ENCODE results near the gene CA12.
"Not testable (repeated sequence)": the region's sequence is repeated elsewhere in the genome, so short reads cannot be mapped to it uniquely, and the experiment has no call there.

CA12 gene

DNA sequence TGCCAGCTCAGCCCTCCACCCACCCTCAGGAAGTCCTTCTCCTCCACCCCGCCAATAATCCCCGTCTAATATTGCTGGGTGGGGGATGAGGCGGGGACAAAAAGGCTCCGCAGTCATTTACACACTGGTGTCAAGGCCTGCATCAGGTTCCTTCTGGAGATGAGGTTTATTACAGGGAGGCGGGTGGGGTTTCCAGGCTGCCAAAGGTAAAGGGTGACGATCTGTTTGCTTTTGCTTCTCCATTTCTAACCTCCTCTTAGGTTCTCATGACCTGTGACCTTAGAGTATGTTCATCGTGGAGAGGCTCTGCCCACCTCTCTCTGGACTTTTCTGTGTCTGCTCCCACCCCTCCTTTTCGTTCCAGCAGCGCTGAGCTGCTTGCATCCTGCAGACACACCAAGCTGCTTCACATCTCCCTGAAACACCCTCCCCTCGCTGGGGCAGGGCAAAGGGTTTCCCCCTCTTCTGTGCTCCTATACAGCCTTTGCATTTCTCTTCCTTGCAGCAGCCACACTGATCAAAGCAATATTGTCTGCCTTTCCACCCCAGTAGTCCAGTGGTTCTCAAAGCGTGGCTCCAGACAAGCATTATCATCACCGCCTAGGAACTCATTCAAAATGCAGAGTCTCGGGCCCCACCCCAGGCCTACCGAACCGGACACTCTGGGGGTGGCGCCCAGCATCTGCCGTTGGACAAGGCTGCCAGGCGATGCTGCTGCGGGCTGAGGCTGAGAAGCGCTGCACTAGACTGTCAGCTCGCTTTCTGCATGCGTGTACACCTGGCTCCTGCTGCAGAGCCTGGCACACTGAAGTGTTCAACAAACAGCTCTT is 26.6 kb downstream of the CA12 start:
- DNase-seq, result no peak

DNA sequence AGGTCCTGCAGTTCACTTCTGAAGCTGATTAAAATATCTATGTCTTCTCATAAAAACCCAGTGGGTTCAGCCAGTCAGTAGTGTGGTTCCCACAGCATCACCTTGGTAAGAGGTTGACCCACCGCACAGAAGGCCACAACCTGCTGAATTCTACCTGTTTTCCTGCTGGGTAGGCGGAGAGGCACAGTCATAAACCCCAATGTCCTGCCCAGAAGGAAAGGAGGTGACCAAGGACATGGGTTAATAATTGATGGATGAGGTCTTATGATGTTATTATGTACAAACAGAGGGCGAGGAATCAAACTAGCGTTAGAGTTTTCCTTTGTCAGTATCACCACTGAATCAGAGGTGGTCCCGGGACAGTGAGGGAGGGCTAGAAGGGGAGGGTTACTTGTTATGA is 27.8 kb downstream of the CA12 start:
- no peak for DNase-seq

DNA sequence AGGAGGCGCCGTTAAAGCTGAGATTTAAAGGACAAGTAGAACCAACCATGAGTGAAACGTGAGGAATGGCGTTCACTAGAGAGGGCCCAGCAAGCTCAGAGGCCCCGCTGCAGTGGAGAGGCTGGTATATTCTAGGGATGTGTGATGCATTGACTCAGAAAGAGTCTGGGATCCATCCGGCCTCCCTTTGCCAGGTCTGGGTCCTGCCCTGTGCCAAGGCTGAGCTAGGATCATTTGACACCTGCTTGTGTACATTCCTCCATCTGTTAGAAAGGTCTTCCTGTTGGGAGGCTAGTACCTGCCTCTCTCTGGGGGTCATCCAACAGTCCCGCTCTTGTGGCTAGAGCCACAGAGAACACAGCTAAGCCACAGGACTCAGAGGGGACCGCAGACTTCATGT is 28.4 kb downstream of the CA12 start:
- DNase-seq, result no peak

DNA sequence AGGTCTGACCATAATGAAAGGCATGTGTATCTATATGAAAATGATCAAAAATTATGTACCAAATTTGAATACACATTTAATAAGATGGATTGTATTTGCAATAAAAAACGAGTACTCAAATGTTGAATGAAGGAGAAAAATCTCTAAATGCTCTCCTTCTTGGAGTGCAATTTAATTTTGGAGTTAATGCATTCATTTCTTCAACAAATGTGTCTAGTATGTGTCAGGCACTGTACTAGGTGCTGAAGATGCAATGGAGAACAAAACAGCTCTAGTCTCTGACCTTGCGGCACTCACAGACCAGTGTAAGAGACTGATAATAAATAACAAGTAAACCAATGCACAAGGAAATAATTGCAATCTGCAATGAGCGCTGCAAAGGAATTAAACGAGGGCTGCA is 28.8 kb downstream of the CA12 start:
- no peak for DNase-seq

DNA sequence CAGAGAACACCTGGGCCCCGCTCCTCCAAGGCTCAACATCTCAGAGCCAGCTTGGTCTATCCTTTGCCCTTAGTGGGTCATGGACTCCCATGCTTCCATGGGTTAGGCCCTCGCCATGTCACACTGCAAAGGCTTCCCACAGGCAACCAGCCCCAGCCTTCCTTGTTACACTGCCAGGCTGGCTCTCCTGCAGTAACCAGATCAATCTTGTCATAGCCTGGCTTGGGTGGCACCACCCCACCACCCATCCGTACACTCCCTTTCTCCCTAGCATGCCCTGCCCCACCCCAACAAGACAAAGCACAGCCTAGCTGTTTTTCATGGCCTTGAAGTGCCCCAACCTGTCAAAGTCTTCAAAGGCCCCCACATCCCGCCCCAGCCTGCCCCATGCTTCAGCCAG is 30.5 kb downstream of the CA12 start:
- no peak for DNase-seq

DNA sequence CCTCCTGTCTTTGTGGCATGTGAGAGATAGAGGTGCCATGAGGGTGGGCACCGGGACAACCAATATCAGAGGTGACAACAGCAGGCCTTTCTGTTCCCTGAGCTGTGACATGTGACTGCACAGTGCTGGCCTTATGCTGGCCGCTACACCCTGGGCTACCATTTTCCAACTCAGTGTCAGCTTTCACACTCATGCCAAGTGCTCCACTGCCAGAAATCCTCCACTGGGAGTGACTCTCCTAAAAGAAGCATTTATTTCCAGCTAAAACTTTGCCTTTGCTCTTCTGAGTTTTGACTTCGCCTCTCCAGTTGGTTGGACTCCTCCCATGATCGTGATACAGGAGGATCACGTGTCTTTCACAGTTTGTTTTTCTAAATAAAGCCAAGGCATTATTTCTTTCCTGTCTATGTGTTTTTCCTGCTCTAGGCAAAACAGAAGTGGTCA is 31.4 kb downstream of the CA12 start:
- no peak for DNase-seq

DNA sequence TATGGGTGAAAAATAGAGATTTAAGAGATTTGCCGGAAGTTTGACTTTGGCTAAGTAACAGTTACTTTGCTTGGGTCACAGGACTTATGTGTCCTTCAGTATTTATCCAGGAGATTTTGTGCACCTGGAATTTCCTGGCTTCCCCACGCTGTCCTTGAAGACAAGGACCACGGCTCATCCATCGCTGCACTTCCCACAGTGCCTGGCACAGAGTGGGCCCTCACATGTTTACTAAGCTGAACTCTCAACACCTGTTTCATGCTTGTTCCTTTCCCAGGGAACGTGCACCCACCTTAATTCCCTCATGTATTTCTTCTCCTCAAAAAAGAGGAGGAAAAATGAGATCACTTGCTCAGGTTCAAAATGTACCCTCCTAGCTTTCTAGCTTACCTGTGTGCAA is 32.0 kb downstream of the CA12 start:
- DNase-seq, result no peak

DNA sequence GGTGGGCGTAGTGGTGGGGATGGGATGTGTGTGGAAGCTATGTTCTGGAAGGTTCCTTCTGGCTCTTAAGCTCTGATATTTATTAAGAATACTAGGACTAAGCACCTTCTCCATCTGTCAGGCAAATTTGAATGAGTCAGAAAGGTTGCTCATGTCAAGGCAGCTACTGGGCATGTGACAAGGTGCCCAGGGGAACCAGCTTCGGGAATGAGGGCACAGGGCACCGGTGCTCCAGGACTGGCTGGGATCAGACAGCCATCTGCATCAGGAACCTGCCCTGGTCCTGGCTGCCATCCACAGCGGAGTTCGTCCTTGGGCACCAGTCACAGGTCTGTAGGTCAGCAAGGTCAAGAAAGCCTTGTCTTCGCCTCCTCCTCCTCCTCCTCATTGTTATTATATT is 32.5 kb downstream of the CA12 start:
- DNase-seq, result no peak

DNA sequence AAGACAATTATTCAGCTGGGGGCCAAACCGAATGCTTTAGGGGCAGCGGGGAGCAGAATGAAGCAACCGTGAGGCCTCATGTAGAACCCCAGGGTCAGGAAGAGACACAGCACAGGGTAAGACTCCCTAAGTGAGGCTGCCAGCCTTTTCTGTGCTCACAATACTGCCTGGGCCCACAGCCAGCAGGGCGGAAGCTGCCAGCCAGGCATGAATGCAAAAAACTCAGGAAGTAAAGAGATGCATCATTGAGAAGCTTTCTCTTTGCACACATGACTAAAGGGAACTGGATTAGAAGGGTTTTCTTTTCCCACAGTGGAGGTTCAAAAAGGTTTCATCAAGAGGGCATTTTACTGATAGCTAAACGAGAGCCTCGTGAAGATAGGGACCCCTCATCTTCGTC is 33.3 kb downstream of the CA12 start:
- peak; percentile 33 for DNase-seq

DNA sequence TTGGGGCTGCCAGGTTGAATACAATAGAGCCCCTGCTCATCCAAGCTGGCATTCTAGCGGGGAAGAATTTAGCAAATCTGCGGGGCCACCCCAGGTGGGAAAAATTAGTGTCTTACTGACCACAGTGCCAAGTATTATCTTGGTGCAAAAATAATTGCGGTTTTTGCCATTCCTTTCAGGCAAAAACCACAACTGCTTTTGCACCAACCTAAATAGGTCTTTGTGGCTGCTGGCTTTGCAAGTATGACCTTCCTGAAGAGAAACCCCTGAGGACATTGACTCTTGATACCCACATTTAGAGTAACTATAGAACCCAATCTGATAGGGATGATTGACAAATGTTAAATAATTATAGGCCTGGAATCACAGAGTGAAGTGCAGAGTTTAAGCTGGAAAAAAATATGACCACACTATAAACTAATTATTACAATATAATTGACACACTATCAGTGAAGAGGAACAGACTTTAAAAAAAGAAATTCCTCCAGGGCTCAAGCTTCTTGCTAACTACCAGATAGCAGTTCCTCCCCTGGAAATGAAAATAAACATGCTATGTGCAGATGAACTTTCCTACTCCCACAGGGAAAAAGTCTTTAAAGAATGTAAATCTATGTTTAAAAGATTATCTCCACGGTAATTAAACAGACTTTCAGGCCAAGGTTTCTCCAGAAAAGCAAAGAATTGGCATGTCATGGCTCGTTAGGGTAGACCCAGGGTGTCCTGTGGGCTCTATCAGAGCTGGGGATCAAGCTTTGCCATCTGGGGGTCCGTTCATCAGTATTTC is 34.4 kb downstream of the CA12 start:
- no peak for DNase-seq

DNA sequence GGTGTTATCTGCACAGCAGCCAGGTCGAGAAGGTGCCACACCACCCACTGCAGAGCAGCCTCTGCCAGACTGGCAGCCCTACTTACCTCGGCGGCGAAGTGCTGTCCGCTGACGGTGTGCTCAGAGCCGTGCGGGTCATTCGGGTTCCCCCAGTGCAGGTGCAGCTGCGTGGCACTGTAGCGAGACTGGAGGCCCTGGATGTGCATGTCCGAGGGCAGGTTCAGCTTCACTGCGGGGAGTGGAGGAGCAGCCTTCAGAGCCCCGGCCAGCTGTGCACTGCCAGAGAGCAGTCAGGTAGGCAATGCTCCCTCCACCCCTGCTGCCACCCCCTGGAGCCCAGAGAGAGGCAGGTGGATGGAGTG is 36.3 kb downstream of the CA12 start:
- DNase-seq, result no peak

DNA sequence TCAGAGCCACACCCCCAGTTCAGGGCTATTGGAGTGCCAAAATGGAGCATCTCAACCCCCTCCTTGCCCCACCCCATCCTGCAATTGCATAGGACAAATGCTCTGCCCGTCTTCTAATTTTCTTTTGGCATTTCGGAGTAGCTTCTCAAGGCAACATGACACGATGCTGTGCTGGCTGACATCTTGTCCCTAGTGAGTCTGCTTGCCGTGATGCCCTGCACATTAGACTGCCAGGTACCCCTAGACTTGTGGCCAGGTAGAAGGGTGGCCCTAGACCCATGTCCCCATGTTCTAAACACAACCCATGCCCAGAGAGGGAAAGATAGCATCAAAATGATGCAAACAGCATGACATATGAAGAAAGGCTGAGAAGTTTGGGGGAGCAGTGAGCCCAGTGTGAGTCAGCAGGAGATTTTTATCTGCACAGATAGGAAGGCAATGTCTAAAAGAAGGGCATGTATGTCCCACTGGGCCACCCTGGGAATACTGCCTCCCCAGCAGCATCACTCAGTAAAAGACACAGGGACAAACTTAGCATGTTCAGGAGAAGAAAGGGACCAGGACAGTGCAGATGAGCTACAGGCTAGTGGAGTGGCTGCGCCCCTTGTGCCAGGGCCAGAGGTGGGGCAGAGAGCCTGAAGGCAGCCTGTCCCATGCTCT is 36.8 kb downstream of the CA12 start:
- no peak for DNase-seq

DNA sequence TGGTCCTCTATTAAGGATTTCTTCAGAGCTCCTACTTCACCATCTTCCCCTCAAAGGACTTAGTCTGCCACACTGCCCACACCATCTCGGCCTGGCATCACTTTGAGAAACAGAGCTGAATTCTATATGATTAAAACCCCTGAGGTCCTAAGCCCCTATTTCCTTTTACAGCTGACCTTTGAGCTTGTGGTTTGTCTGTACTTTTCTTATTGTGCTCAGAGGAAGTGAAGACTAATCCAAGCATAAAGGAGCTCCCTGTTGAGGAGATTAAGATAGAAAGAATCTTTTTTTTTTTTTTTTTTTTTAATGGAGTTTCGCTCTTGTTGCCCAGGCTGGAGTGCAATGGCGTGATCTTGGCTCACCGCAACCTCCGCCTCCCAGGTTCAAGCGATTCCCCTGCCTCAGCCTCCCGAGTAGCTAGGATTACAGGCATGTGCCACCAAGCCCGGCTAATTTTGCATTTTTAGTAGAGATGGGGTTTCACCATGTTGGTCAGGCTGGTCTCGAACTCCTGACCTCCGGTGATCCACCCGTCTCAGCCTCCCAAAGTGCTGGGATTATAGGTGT is 38.6 kb downstream of the CA12 start:
- DNase-seq, result not testable (repeated sequence)

DNA sequence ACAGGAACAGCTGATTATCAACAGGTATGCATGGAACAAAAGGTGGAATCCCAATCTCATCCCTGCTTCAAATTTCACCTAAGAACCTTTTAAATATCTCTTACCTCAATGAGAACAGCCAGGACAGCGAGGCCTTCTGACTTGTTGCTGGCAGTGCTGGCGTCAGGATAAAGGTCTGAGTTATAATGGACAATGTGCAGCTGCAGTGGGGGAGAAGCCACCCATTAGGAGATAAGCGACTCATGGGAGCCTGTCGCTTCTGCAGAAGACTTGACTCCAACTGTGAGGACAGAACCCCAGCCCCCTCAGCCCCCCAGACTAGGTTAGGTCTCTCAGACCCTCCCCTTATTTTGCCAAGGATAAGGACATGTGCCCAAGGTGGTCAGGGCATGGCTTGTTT is 39.7 kb downstream of the CA12 start:
- DNase-seq, result no peak

DNA sequence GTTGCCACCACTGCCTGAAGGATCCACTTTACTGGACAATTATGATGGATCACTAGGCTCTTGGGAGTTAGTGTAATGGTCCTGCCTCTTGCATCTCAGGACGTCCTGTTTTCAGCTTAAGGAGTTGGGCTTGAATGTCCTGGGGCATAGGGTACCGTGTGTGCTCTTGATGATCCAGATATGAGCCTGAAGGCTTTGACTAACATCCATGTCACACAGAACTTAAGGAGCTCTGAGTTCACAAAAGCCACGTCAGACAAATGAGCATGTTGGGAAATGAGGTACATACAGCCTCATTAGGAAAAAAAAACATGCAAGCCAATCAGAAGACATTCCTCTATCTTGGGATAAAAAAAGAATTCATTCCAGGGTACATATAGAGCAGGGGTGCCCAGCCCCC is 40.8 kb downstream of the CA12 start:
- peak; percentile 41 for DNase-seq

DNA sequence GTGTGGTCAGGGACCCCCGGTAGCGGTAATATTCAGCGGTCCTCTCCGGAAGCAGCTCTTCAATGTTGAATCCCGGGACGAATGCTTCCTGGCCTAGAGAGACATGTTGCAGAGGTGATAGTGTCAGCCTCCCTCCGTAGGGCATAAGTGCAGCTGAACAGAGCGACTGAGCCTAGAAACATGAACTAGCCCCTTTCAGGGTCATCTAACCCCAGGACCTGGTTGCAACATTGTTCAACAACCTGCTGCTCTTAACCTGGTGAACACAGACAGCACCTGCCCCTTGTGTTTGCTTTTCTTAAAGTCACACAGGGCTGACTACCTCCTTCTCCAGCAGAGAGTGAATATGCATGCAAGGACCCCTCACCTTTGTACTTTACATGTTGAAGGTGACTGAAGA is 41.3 kb downstream of the CA12 start:
- DNase-seq, result no peak

DNA sequence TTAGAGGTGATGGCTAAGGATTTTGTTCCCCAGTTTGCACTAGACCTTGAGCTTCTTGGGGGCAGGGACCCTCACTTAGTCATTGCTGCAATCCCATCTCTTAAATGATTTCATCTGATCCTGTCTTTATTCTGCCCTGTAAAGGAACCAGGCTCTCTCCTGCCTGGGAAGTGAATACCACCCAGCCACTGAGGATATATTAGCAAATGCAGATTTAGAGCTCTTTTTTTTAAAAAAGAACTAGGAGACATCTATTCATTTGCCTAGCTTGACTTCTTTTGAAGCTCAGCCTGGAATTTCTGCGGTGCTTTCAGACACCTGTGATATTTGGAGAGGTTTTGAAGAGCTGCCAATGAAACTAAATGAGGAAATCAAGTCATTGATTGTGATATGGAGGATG is 41.8 kb downstream of the CA12 start:
- no peak for DNase-seq

DNA sequence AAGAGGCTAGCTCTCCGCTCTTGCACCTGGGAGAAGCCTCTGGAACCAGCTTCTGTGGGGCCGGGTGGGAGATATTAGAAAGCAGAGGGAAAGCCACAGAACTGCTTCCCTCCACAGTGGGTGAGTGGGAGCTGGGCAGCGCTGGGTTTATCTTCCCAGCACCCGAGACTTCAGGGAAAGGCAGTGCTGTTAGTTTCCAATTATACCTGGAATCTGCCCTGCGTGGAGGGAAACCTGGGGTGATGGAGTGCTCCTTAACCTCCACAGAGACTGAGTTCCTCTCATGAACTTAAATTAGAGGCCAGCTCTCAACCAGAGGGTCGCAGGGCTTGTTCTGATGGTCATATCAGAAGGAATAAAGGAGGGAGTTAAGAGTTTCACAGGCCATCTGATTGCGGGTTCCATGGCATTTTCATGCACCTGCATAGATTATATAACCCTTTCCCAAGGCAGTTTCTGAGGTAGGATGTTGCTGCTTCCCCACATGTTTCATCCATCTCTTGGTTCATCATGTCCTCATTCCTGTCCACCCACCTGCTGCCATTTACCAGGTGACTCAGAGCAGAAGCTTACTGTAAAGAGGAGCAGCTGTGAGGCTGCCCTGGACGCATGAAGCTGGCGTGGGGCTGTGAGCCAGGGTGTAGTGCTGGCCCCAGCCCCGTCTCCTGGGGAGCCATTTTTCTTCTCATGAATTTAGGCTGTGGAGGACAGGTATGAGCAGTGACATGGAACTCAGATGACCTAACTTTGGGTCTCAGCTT is 42.5 kb downstream of the CA12 start:
- no peak for DNase-seq

DNA sequence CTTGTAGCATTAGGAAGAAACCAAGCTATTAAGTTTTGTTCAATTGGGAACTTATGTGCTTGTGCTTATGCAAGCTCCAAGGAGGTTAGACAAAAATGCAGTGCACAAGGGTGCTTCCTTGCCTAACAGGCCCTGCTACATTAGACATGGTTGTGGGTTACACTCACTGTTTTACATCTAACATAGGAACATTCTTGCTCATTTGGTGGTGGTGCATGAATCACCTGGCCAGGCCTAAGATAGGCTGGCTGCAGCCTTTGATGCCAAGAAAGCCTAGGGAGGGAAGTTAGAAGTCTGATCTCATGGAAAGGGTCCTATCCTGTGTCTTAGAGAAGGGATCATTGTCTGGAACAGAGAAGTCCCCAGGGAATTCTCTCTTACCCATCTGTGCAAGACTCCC is 43.5 kb downstream of the CA12 start:
- DNase-seq, result no peak

DNA sequence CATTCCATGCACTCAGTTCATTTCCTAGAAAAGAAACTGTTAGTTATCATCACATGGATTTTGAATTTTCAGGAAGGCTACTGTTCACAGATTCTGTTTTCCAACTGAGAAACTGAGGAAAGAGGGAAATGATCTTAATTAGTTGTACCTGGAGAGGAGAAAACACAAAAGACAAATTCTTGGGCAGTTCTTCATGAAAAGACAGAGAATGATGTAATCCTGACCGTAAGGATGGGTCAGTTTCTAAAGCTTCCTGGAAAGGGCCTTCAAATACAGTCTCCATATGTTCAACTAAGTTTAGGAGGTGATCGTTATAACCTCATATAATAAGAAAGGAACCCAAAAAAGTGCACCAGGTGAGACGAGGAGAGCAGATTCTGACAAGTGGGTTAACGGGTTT is 44.6 kb downstream of the CA12 start:
- no peak for DNase-seq

DNA sequence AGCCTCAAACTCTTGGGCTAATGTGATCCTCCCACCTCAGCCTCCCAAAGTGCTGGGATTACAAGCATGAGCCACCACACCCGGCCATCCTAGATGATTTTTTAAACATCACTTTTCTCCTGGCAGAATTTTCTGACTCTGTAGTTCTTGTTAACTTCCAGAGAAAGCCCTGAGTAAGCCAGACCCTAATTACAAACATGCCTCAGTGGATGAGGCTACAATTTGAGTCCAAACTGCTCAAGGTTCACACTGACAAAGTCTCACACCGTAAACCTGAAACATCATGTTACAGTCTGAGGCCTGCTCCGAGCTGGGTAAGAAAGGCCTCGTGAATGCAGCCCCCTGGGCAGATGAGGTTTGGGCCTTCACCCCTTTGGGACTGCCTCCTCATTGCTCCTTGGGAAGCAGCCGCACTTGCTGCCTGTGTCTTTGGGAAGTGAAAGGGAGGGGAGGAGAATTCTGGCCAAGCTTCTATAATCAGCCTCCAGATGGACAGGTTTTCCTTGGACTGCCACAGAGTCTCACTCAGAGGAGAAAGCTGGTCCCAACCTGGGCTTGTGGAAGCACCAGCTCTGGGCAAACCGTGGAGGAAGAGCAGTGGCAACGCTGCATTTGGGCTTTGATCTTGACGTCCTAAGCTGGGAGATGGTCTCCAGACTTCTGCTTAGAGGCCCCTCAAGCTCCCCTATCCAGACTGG is 46.0 kb downstream of the CA12 start:
- no peak for DNase-seq

DNA sequence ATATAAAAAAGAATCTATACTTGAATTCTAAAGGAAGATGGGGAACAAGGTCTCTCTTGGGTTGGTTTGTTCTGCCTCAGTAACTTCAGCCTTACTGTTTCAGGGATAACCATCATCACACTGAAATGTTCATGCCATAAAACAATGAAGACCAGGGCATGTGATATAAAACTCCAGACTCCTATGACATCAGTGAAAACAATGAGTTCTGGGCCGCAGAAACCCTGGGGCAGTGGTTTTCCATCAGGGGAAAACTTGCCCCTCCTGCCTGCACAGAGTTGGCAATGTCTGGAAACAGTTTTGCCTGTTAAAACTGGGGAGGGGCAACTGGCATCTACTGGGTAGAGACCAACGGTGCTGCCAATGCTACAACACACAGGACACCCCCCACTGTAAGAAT is 46.8 kb downstream of the CA12 start:
- no peak for DNase-seq
